ENCODE measurements around the gene ZNF280B.

DNA sequence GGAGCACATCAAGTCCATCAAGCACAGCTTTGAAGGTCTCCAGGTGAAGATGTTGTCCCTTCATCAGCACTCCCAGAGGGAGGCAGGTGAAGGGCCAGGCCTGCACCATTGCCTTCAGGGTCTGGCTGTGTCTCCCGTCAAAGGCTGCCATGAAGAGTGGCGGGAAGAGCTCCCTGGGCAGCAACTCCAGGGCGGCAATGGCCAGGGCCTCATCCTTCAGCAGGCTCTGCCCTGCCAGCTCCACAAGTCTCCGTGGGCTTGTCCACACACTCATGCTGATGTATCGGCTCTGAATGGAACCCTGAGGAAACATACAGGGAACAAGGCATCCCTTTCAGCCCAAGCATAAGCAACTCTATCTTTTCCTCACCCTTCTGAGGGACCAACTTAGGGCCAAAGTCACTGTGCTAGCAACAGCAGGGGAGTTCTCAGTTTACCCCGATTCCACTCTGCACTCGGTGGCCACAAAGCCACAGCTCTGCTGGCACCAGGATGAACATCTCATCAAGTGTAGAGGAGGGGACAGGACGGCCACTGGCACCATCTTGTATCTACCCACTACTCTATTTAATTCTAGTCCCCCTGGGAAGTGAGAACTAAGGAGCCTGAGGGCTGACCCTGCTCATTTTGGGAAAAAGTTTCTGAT lies 42.4 kb upstream of the ZNF280B start:
- TF ChIP-seq, protein P1, sequence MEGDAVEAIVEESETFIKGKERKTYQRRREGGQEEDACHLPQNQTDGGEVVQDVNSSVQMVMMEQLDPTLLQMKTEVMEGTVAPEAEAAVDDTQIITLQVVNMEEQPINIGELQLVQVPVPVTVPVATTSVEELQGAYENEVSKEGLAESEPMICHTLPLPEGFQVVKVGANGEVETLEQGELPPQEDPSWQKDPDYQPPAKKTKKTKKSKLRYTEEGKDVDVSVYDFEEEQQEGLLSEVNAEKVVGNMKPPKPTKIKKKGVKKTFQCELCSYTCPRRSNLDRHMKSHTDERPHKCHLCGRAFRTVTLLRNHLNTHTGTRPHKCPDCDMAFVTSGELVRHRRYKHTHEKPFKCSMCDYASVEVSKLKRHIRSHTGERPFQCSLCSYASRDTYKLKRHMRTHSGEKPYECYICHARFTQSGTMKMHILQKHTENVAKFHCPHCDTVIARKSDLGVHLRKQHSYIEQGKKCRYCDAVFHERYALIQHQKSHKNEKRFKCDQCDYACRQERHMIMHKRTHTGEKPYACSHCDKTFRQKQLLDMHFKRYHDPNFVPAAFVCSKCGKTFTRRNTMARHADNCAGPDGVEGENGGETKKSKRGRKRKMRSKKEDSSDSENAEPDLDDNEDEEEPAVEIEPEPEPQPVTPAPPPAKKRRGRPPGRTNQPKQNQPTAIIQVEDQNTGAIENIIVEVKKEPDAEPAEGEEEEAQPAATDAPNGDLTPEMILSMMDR (IDR thresholded peaks at IDR 0.05; ENCODE audit: poor library complexity, severe bottlenecking): no peak
- TF ChIP-seq POLR2AphosphoS5 (IDR thresholded peaks at IDR 0.05): no peak

Data from neural cell (in vitro differentiated cells).